K562 (cell line): ENCODE results near the gene TMTC3. TPM values are rescaled to one million over a fixed set of nuclear protein-coding genes. Genes with fewer than 3 reads are reported as not detected.

Source experiments
- ATAC-seq: fragments of 200-7000 bp; cut with Tn5 transposase; 3 replicates; pipeline ENCODE4 v1.9.1; 2020; ENCODE audit warnings: moderate library complexity
- BruUV-seq: library from RNA; stranded (reverse); fragments of 400-500 nt; replicated peaks from 2 replicates; lab custom pipeline; 2021; lab: Mats Ljungman, UMichigan
- CTCF ChIA-PET: fragments of 300-600 bp; formaldehyde crosslinking; extraction: SDS; loops from one replicate; lab custom pipeline; 2021; ENCODE audit warnings: low intra/inter-chr PET ratio; lab: Yijun Ruan, JAX
- POLR2A ChIA-PET: fragments of 300-600, 350-650 bp; sonication (Branson Sonifier 250); formaldehyde crosslinking; extraction: SDS; loops from one replicate; lab custom pipeline; 2021; ENCODE audit warnings: antibody characterized with exemption, inconsistent platforms; lab: Yijun Ruan, JAX
- DNase-seq, 4 experiments: peaks; one replicate each; pipeline versions ENCODE4 v3.0.0 to v3.0.0-alpha.2; 2011 to 2018; ENCODE audit warnings: low spot score in 3 of 4, mixed read lengths in 3 of 4; ENCODE audit errors: extremely low read depth in 1 of 4
- FAIRE-seq: peaks from 2 replicates; lab custom pipeline; 2011; peaks lifted over from hg19 to GRCh38; lab: Jason Lieb, UNC
- H2AFZ ChIP-seq: 2 replicates; pipeline ENCODE4 v1.6.0; 2011; ENCODE audit warnings: low read depth, low read length, control low read depth, inconsistent platforms
- H3K27ac ChIP-seq: fragments of 200-600 bp; 3 replicates; pipeline ENCODE4 v1.8.0; 2011; ENCODE audit warnings: low read depth, mild to moderate bottlenecking, control low read depth, inconsistent platforms, low read length, moderate library complexity, mixed read lengths; ENCODE audit errors: extremely low read depth
- H3K27me3 ChIP-seq, 2 experiments: fragments of 300-600 bp in 1 of 2; 2 replicates in 1 of 2; 3 replicates in 1 of 2; pipeline versions ENCODE4 v1.6.0 to v1.8.0; 2011; ENCODE audit warnings: inconsistent platforms in 2 of 2, low read length in 2 of 2, mild to moderate bottlenecking in 1 of 2, mixed read lengths in 1 of 2, moderate library complexity in 1 of 2; ENCODE audit not compliant: control insufficient read depth in 2 of 2, insufficient read depth in 2 of 2
- H3K36me3 ChIP-seq: fragments of 300-600 bp; 3 replicates; pipeline ENCODE4 v1.8.0; 2011; ENCODE audit warnings: mild to moderate bottlenecking, low read length, inconsistent platforms; ENCODE audit not compliant: control insufficient read depth, insufficient read depth
- H3K4me1 ChIP-seq, 2 experiments: fragments of 200-600 bp in 1 of 2; replicated peaks in 1 of 2; 2 replicates in 1 of 2; 3 replicates in 1 of 2; pipeline versions ENCODE4 v1.5.1 to v1.8.0; 2011; ENCODE audit warnings: inconsistent platforms in 2 of 2, low read length in 2 of 2, mild to moderate bottlenecking in 1 of 2, mixed read lengths in 1 of 2, moderate library complexity in 1 of 2; ENCODE audit not compliant: control insufficient read depth in 2 of 2, insufficient read depth in 2 of 2
- H3K4me2 ChIP-seq: 2 replicates; pipeline ENCODE4 v1.6.1; 2011; ENCODE audit warnings: low read length, control low read depth, inconsistent platforms, mixed read lengths; ENCODE audit not compliant: insufficient read depth
- H3K4me3 ChIP-seq: fragments of 200-600 bp; sonication (generic), shearing (Covaris generic); 2 replicates; pipeline ENCODE4 v1.5.1; 2016; ENCODE audit warnings: control low read depth, inconsistent platforms
- H3K79me2 ChIP-seq: fragments of 200-600 bp; 3 replicates; pipeline ENCODE4 v1.8.0; 2011; ENCODE audit warnings: low read length, inconsistent platforms; ENCODE audit not compliant: control insufficient read depth, insufficient read depth
- H3K9ac ChIP-seq, 2 experiments: 2 replicates each; pipeline versions ENCODE4 v1.6.0 to v1.6.1; 2011; ENCODE audit warnings: low read depth in 2 of 2, low read length in 2 of 2, control low read depth in 1 of 2, inconsistent platforms in 1 of 2, mild to moderate bottlenecking in 1 of 2, mixed read lengths in 1 of 2; ENCODE audit not compliant: insufficient read depth in 1 of 2
- H3K9me1 ChIP-seq: one replicate; pipeline ENCODE4 v1.6.0; 2011; ENCODE audit warnings: inconsistent platforms, mild to moderate bottlenecking, low read length, moderate library complexity; ENCODE audit not compliant: control insufficient read depth, insufficient read depth
- H3K9me3 ChIP-seq: replicated peaks from 2 replicates; pipeline ENCODE4 v1.5.1; 2011; ENCODE audit warnings: low read depth, low read length, inconsistent platforms; ENCODE audit not compliant: control insufficient read depth, insufficient read depth
- H4K20me1 ChIP-seq: replicated peaks from 2 replicates; pipeline ENCODE4 v1.6.1; 2011; ENCODE audit warnings: low read length, inconsistent platforms, mixed read lengths; ENCODE audit not compliant: control insufficient read depth, insufficient read depth
- BDP1 ChIP-seq: IDR thresholded peaks from 3 replicates; pipeline ENCODE4 v1.6.1; 2011; ENCODE audit not compliant: insufficient read length, insufficient read depth
- CC2D1A ChIP-seq: fragments of 450-650 bp; IDR thresholded peaks from 2 replicates; pipeline ENCODE4 v1.6.1; 2017; ENCODE audit warnings: mild to moderate bottlenecking
- FOXJ2 ChIP-seq: fragments of 200-800 bp; sonication (Bioruptor generic); IDR thresholded peaks from 2 replicates; pipeline ENCODE4 v1.6.1; 2016; ENCODE audit warnings: missing genetic modification characterization, missing compliant biosample characterization
- HDAC2 ChIP-seq: fragments of 450-650 bp; IDR thresholded peaks from 2 replicates; pipeline ENCODE4 v1.6.1; 2016; ENCODE audit warnings: mild to moderate bottlenecking
- HLTF ChIP-seq: fragments of 450-650 bp; IDR thresholded peaks from 2 replicates; pipeline ENCODE4 v1.6.1; 2016
- MEIS2 ChIP-seq: fragments of 450-650 bp; IDR thresholded peaks from 2 replicates; pipeline ENCODE4 v1.6.1; 2014; ENCODE audit warnings: mild to moderate bottlenecking; ENCODE audit not compliant: partially characterized antibody
- PRMT5 ChIP-seq: sonication (generic); formaldehyde crosslinking; IDR thresholded peaks from 2 replicates; pipeline ENCODE4 v1.5.0; 2020; ENCODE audit warnings: missing genetic modification reagents
- ZNF143 ChIP-seq: sonication (generic); formaldehyde crosslinking; IDR thresholded peaks from 2 replicates; pipeline ENCODE4 v1.9.0; 2022; ENCODE audit warnings: mild to moderate bottlenecking, missing genetic modification reagents
- ZNF175 ChIP-seq: fragments of 200-800 bp; sonication (Bioruptor generic); IDR thresholded peaks from 2 replicates; pipeline ENCODE4 v1.6.1; 2016; ENCODE audit warnings: low read depth, mild to moderate bottlenecking, missing genetic modification characterization, missing compliant biosample characterization
- ZNF583 ChIP-seq: fragments of 250-450 bp; sonication (Bioruptor Pico); IDR thresholded peaks from 2 replicates; pipeline ENCODE4 v1.4.0; 2020
- WGBS: fragments of 100-300 bp; shearing (Covaris generic); methylation state at CpG from one replicate; pipeline ENCODE4 v1.1.6; 2016; ENCODE audit warnings: low coverage, mixed read lengths; ENCODE audit not compliant: insufficient coverage; ENCODE audit errors: missing lambda C conversion rate; 5-methylcytosine and 5-hydroxymethylcytosine counted together
- in situ Hi-C: fragments of 300-500 bp; cut with MboI; formaldehyde crosslinking; loops from 4 replicates; pipeline ENCODE4 v1.15.0; 2018; ENCODE audit warnings: inconsistent platforms, mixed read lengths
- intact Hi-C: fragments of 100-400 bp; cut with micrococcal nuclease; formaldehyde crosslinking; loops from 2 replicates; pipeline ENCODE4 v1.14.2; 2022
- polyA plus RNA-seq, 8 experiments: library from polyadenylated mRNA; depleted of rRNA in 4 of 8; stranded (reverse) in 5 of 8; unstranded in 3 of 8; fragments of >200 nt; fragmentation: Nextera tagmentation in 2 of 8; fragmentation: Illumina TruSeq in 1 of 8; extraction: Ambion mirVana in 2 of 8; extraction: Trizol in 1 of 8; gene quantifications; 2 replicates each; pipeline versions ENCODE4 v1.2.1 to v1.2.3, GENCODE V29; 2011 to 2014; ENCODE audit warnings: inconsistent platforms in 1 of 8, missing spikeins in 1 of 8
- total RNA-seq, 7 experiments: library from RNA; depleted of rRNA in 6 of 7; stranded (reverse); fragments of >200 nt in 6 of 7; fragmentation: Illumina TruSeq in 2 of 7; extraction: Trizol in 2 of 7; gene quantifications; 2 replicates each; pipeline versions ENCODE4 v1.2.1 to v1.2.3, GENCODE V29; 2011 to 2021; ENCODE audit warnings: low replicate concordance in 1 of 7
- TF ChIP-seq, protein P1 (sequence below), 2 experiments: IDR thresholded peaks; 2 replicates each; pipeline ENCODE4 v1.6.1; 2012; ENCODE audit warnings: improper control_type of control experiment in 2 of 2, low read depth in 2 of 2, low read length in 2 of 2, borderline replicate concordance in 1 of 2
- TF ChIP-seq, protein P2 (sequence below): sonication (generic); formaldehyde crosslinking; IDR thresholded peaks from 2 replicates; pipeline ENCODE4 v1.8.0; 2022; ENCODE audit warnings: mild to moderate bottlenecking, missing genetic modification reagents
- TF ChIP-seq, protein P3 (sequence below): sonication (generic); formaldehyde crosslinking; IDR thresholded peaks from 2 replicates; pipeline ENCODE4 v1.8.1; 2023; ENCODE audit warnings: mild to moderate bottlenecking, missing genetic modification reagents
- TF ChIP-seq, protein P4 (sequence below): fragments of 250-450 bp; sonication (Bioruptor Pico); IDR thresholded peaks from 2 replicates; pipeline ENCODE4 v1.5.0; 2021; ENCODE audit warnings: mild to moderate bottlenecking, borderline replicate concordance

The TMTC3 gene
- total and polyA plus RNA-seq, 9 of the 15 experiments (the other 6 are each of a cell fraction or from before 2014, with no cell fraction given): 1.9 to 9.8 (median 4.7) TPM

DNA sequence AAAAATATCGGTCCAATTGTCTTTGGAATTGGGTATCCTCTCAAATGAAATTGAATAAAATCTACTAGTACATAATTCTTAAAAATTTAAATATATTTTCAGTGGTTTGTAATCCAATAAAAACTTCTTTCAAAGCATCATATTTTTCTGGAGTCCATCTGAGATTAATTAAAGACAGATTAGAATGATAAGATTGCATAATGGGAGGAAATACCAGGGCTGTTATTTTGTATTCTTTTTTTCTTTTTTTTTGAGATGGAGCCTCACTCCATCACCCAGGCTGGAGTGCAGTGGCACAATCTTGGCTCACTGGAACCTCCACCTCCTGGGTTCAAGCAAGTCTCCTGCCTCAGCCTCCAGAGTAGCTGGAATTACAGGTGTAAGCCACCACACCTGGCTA is 103.8 kb downstream of the TMTC3 start:
- Histone ChIP-seq H3K27ac (no peak overlapping the region), H3K4me1 (no peaks in the 10 kb centered on the region), H3K36me3 (no peaks in the 10 kb centered on the region), H3K4me2 (no peak overlapping the region), H3K4me3 (no peak overlapping the region), H4K20me1 (no peaks in the 10 kb centered on the region), H3K27me3 (no peaks in the 10 kb centered on the region), H3K9me1 (no peaks in the 10 kb centered on the region), H2AFZ (no peak overlapping the region), H3K9ac (no peak overlapping the region), H3K9me3 (no peaks in the 10 kb centered on the region), H3K79me2 (no peaks in the 10 kb centered on the region)
- intact Hi-C loops (no loop called here), in situ Hi-C loops (no loop called here)
- 0% methylated on average over 1 of the region's 1 CpG for WGBS
- no TSS peak for BruUV-seq
- ATAC-seq (no peak), FAIRE-seq (no peak), DNase-seq (no peak)
- ChIA-PET CTCF (no interaction called here), POLR2A (no interaction called here)
- TF ChIP-seq, protein P1, sequence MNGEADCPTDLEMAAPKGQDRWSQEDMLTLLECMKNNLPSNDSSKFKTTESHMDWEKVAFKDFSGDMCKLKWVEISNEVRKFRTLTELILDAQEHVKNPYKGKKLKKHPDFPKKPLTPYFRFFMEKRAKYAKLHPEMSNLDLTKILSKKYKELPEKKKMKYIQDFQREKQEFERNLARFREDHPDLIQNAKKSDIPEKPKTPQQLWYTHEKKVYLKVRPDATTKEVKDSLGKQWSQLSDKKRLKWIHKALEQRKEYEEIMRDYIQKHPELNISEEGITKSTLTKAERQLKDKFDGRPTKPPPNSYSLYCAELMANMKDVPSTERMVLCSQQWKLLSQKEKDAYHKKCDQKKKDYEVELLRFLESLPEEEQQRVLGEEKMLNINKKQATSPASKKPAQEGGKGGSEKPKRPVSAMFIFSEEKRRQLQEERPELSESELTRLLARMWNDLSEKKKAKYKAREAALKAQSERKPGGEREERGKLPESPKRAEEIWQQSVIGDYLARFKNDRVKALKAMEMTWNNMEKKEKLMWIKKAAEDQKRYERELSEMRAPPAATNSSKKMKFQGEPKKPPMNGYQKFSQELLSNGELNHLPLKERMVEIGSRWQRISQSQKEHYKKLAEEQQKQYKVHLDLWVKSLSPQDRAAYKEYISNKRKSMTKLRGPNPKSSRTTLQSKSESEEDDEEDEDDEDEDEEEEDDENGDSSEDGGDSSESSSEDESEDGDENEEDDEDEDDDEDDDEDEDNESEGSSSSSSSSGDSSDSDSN (IDR thresholded peaks at IDR 0.05; ENCODE audit: borderline replicate concordance in 1 of 2, low read depth in 2 of 2, low read length in 2 of 2): no peak
- TF ChIP-seq, protein P2, sequence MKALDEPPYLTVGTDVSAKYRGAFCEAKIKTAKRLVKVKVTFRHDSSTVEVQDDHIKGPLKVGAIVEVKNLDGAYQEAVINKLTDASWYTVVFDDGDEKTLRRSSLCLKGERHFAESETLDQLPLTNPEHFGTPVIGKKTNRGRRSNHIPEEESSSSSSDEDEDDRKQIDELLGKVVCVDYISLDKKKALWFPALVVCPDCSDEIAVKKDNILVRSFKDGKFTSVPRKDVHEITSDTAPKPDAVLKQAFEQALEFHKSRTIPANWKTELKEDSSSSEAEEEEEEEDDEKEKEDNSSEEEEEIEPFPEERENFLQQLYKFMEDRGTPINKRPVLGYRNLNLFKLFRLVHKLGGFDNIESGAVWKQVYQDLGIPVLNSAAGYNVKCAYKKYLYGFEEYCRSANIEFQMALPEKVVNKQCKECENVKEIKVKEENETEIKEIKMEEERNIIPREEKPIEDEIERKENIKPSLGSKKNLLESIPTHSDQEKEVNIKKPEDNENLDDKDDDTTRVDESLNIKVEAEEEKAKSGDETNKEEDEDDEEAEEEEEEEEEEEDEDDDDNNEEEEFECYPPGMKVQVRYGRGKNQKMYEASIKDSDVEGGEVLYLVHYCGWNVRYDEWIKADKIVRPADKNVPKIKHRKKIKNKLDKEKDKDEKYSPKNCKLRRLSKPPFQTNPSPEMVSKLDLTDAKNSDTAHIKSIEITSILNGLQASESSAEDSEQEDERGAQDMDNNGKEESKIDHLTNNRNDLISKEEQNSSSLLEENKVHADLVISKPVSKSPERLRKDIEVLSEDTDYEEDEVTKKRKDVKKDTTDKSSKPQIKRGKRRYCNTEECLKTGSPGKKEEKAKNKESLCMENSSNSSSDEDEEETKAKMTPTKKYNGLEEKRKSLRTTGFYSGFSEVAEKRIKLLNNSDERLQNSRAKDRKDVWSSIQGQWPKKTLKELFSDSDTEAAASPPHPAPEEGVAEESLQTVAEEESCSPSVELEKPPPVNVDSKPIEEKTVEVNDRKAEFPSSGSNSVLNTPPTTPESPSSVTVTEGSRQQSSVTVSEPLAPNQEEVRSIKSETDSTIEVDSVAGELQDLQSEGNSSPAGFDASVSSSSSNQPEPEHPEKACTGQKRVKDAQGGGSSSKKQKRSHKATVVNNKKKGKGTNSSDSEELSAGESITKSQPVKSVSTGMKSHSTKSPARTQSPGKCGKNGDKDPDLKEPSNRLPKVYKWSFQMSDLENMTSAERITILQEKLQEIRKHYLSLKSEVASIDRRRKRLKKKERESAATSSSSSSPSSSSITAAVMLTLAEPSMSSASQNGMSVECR (CRISPR knock-in tag): no peak
- TF ChIP-seq FOXJ2 (tag) (no peak), ZNF583 (CRISPR knock-in tag) (no peak), BDP1 (no peak), PRMT5 (CRISPR knock-in tag) (no peak), MEIS2 (no peak), ZNF175 (CRISPR knock-in tag) (no peak), HLTF (no peak), HDAC2 (no peak), ZNF143 (CRISPR knock-in tag) (no peak), CC2D1A (no peak)
- TF ChIP-seq, protein P3, sequence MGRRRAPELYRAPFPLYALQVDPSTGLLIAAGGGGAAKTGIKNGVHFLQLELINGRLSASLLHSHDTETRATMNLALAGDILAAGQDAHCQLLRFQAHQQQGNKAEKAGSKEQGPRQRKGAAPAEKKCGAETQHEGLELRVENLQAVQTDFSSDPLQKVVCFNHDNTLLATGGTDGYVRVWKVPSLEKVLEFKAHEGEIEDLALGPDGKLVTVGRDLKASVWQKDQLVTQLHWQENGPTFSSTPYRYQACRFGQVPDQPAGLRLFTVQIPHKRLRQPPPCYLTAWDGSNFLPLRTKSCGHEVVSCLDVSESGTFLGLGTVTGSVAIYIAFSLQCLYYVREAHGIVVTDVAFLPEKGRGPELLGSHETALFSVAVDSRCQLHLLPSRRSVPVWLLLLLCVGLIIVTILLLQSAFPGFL (CRISPR knock-in tag): no peak
- TF ChIP-seq, protein P4, sequence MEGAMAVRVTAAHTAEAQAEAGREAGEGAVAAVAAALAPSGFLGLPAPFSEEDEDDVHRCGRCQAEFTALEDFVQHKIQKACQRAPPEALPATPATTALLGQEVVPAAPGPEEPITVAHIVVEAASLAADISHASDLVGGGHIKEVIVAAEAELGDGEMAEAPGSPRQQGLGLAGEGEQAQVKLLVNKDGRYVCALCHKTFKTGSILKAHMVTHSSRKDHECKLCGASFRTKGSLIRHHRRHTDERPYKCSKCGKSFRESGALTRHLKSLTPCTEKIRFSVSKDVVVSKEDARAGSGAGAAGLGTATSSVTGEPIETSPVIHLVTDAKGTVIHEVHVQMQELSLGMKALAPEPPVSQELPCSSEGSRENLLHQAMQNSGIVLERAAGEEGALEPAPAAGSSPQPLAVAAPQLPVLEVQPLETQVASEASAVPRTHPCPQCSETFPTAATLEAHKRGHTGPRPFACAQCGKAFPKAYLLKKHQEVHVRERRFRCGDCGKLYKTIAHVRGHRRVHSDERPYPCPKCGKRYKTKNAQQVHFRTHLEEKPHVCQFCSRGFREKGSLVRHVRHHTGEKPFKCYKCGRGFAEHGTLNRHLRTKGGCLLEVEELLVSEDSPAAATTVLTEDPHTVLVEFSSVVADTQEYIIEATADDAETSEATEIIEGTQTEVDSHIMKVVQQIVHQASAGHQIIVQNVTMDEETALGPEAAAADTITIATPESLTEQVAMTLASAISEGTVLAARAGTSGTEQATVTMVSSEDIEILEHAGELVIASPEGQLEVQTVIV: no peak
